Nephron progenitor cell (in vitro differentiated cells): Measurements from ENCODE around the gene CFI.

Source experiments
- DNase-seq: peaks from one replicate; pipeline ENCODE4 v3.0.0; 2021
- H3K27ac Mint-ChIP-seq: 2 replicates; pipeline ENCODE4 v1.8.0; 2021; ENCODE audit warnings: mild to moderate bottlenecking, moderate library complexity, mixed read lengths
- H3K27me3 Mint-ChIP-seq: 2 replicates; pipeline ENCODE4 v1.8.0; 2021; ENCODE audit warnings: mild to moderate bottlenecking, low read depth, mixed read lengths; ENCODE audit not compliant: poor library complexity
- H3K36me3 Mint-ChIP-seq: 2 replicates; pipeline ENCODE4 v1.8.0; 2021; ENCODE audit warnings: low read depth, mixed read lengths
- H3K4me1 Mint-ChIP-seq: 2 replicates; pipeline ENCODE4 v1.8.0; 2021; ENCODE audit warnings: mixed read lengths
- H3K4me3 Mint-ChIP-seq: 2 replicates; pipeline ENCODE4 v1.8.0; 2021; ENCODE audit warnings: mild to moderate bottlenecking, moderate library complexity, mixed read lengths
- H3K9me3 Mint-ChIP-seq: 2 replicates; pipeline ENCODE4 v1.8.0; 2021; ENCODE audit warnings: mild to moderate bottlenecking, moderate library complexity, mixed read lengths
- CTCF ChIP-seq: fragments of 200-600 bp; sonication (generic); IDR thresholded peaks from 2 replicates; pipeline ENCODE4 v1.5.0; 2021; ENCODE audit warnings: antibody characterized with exemption

Gene CFI

GRCh38 chr4:109816894-109817293, 15.1 kb upstream of the CFI start:
- H3K27me3 Mint-ChIP-seq, result peaks cover 5% of the 10 kb centered on the region
- no peaks in the 10 kb centered on the region for H3K9me3 Mint-ChIP-seq
- DNase-seq, result no peak
- H3K4me3 Mint-ChIP-seq, result peak overlapping the region; percentile 100
- H3K27ac Mint-ChIP-seq, result no peak overlapping the region
- peaks cover 41% of the 10 kb centered on the region for H3K36me3 Mint-ChIP-seq
- no peak for TF ChIP-seq CTCF
- H3K4me1 Mint-ChIP-seq, result peaks cover 48% of the 10 kb centered on the region

DNA sequence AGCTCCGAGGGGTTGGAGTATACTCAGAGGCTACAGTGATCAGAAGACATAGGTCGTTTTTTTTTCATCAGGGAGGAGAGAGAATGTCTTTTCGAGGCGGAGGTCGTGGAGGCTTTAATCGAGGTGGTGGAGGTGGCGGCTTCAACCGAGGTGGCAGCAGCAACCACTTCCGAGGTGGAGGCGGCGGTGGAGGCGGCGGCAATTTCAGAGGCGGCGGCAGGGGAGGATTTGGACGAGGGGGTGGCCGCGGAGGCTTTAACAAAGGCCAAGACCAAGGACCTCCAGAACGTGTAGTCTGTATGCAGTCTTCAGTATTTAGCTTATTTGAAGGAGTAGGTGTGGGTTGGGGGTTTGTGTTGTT, 14.3 kb upstream of the CFI start:
- TF ChIP-seq CTCF, result no peak
- H3K9me3 Mint-ChIP-seq, result no peaks in the 10 kb centered on the region
- peaks cover 7% of the 10 kb centered on the region for H3K27me3 Mint-ChIP-seq
- H3K4me3 Mint-ChIP-seq, result peak overlapping the region; percentile 100
- H3K36me3 Mint-ChIP-seq, result peaks cover 39% of the 10 kb centered on the region
- peak overlapping the region; percentile 98 for H3K27ac Mint-ChIP-seq
- DNase-seq, result peak; percentile 35
- peaks cover 49% of the 10 kb centered on the region for H3K4me1 Mint-ChIP-seq

DNA sequence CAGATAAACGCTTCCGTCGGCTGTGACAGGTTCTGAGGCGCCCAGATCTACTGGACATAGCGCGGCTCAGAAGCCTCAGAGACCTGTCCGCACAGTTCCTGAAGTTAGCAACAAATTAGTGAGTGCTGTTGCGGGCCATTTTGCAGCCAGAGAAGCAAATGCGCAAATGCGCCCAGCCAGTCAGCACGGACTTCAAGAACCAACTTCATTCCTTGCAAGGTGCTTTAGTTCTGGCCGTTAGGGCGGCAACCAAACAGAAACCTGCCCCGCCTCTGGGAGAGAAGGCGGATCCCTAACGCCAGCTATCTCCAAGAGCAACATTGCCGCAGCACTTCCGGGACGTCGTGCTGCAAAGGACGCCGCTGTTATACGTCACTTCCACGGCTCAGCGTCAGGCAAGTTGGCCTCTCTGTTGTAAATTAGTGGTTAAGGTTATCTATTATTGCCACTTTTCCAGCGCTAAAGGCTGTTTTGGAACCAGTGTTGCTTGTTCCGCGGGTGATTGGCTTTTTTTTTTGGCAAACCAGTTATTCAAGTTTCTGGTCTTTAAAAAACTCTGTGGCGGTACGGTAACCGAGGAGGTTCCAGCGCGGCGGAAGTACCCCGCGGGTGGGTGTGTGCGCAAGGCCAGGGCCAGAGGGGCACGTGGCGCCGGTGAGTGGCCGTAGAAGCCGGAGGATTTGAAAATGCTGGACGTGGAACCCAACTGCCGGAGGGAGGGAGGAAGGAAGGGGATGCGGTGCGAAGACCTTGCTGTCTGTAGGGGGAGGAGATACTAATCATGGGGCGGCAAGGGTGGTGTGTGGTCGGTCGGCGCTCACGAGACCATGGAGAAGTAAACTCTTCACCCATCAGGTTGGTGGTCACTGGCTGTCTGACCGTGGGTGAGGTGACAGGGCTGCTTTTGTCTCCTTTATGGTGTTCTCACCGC, 13.6 kb upstream of the CFI start, which contains the start of gene GAR1:
Gene GAR1 (plus strand): TSS at position 612 of the 931 bp plus-strand sequence. CDS start 403 bp downstream, outside the sequence.
- peak within 1 kb of the TSS; percentile 100 for H3K4me3 Mint-ChIP-seq
- H3K9me3 Mint-ChIP-seq, result no peaks in the 10 kb centered on the region
- H3K4me1 Mint-ChIP-seq, result peaks cover 53% of the 10 kb centered on the region
- peak within 1 kb of the TSS; percentile 98 for H3K27ac Mint-ChIP-seq
- peaks cover 35% of the 10 kb centered on the region for H3K36me3 Mint-ChIP-seq
- peak; percentile 82 for DNase-seq
- H3K27me3 Mint-ChIP-seq, result peaks cover 9% of the 10 kb centered on the region
- no peak for TF ChIP-seq CTCF

DNA sequence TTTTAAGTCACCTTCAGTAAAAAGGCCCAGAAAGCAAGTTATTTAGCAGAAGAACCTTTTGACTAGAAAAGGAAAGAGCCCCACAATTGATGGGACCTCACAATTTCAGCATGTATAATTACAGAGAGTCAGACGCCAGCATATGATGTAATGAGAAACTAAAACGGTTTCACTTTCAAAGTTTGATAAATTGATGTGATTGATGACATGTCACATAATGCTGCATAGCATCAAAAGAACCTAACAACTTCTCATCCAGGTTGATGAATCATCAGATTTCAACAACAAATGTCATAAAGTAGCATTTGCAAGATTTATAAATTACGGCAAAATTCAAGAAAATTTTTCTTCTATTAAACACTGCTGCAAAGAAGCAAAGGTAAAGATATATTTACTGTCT, 9.9 kb upstream of the CFI start:
- peaks cover 9% of the 10 kb centered on the region for H3K27me3 Mint-ChIP-seq
- peaks cover 25% of the 10 kb centered on the region for H3K4me1 Mint-ChIP-seq
- no peak for DNase-seq
- H3K36me3 Mint-ChIP-seq, result no peaks in the 10 kb centered on the region
- no peak overlapping the region for H3K4me3 Mint-ChIP-seq
- H3K27ac Mint-ChIP-seq, result no peak overlapping the region
- TF ChIP-seq CTCF, result no peak
- no peaks in the 10 kb centered on the region for H3K9me3 Mint-ChIP-seq

DNA sequence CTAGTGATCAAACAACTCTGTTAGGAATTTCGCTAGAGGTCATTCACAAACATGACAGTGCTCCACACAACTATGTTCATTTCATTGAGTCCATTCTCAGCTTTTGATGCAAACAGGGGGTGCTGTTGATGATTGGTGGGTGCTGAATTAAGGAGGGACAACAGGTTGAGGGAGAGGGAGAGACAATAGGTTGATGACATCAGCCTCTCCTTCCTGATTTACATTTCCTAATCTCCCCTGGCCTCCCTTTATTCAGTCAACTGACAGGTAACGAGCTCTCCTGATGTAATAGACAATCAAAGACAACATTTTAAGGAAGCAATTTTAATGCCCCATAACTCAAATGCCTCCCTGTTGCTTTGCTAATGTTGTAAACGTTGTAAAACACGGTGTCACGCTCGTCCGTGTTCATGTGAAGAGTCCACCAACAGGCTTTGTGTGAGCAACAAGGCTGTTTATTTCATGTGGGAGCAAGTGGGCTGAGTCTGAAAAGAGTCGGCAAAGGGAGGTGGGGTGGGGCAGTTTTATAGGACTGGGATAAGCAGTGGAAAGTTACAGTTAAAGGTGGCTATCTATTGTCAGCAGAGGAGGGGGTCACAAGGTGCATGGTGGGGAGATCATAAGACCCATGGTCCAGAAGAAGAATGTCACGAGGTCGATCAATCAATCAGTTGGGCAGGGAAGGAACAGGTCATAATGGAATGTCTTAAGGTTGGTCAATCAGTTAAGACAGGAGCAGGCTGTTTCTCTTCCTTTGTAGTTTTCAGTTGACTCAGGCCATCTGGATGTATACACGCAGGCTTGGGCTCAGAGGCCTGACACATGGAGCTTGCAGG, 9.0 kb upstream of the CFI start:
- no peak for TF ChIP-seq CTCF
- Mint-ChIP-seq H3K27me3 (peaks cover 11% of the 10 kb centered on the region), H3K9me3 (no peaks in the 10 kb centered on the region), H3K4me1 (peaks cover 15% of the 10 kb centered on the region), H3K36me3 (no peaks in the 10 kb centered on the region), H3K27ac (no peak overlapping the region), H3K4me3 (no peak overlapping the region)
- no peak for DNase-seq
